HG03439 (cell line): ENCODE results near the gene EFNB2.

Experiments
- ATAC-seq: cut with Tn5 transposase; IDR thresholded peaks from one replicate; pipeline ENCODE4 v1.9.1; 2021; ENCODE audit warnings: mild to moderate bottlenecking, moderate library complexity; ENCODE audit not compliant: unreplicated experiment

EFNB2 gene

GRCh38 chr13:106526738-106527444 lies 8.6 kb downstream of the EFNB2 start:
- ATAC-seq, result no peak

- no peak for ATAC-seq
Measured at GRCh38 chr13:106525865-106526264, 9.6 kb downstream of the EFNB2 start.

GRCh38 chr13:106524108-106524507 lies 11.4 kb downstream of the EFNB2 start:
- ATAC-seq, result no peak

- ATAC-seq, result no peak
Measured at GRCh38 chr13:106523576-106523975, 11.9 kb downstream of the EFNB2 start.

GRCh38 chr13:106522898-106523525 lies 12.4 kb downstream of the EFNB2 start:
- ATAC-seq, result no peak

- ATAC-seq, result no peak
Measured at GRCh38 chr13:106522112-106522705, 13.3 kb downstream of the EFNB2 start.

- ATAC-seq, result no peak
Measured at GRCh38 chr13:106521095-106521799, 14.2 kb downstream of the EFNB2 start.

- ATAC-seq, result no peak
Measured at GRCh38 chr13:106520251-106521054, 15.0 kb downstream of the EFNB2 start.

- no peak for ATAC-seq
Measured at GRCh38 chr13:106518512-106518911, 16.9 kb downstream of the EFNB2 start.

- ATAC-seq, result no peak
Measured at GRCh38 chr13:106517109-106517847, 18.2 kb downstream of the EFNB2 start.

- ATAC-seq, result no peak
Measured at GRCh38 chr13:106515635-106516254, 19.7 kb downstream of the EFNB2 start.

GRCh38 chr13:106514928-106515634 lies 20.4 kb downstream of the EFNB2 start:
- ATAC-seq, result no peak

- ATAC-seq, result no peak
Measured at GRCh38 chr13:106513025-106513983, 22.2 kb downstream of the EFNB2 start.

- ATAC-seq, result no peak
Measured at GRCh38 chr13:106507560-106508274, 27.7 kb downstream of the EFNB2 start.

GRCh38 chr13:106506286-106506685 lies 29.2 kb downstream of the EFNB2 start:
- ATAC-seq, result no peak

GRCh38 chr13:106505732-106506131 lies 29.7 kb downstream of the EFNB2 start:
- ATAC-seq, result no peak

- no peak for ATAC-seq
Measured at GRCh38 chr13:106505295-106505694, 30.2 kb downstream of the EFNB2 start.
